Lower lobe of right lung (tissue), 2 donors: Measurements from ENCODE around the gene PDE4D. TPM values are rescaled to one million over a fixed set of nuclear protein-coding genes. Genes with fewer than 3 reads are reported as not detected.
A peak's percentile ranks its signal among the peaks of the same experiment; 100 is the strongest.

ENCODE experiments used
- ATAC-seq, 2 donors: fragments of 200-7000 bp; cut with Tn5 transposase; one replicate each; pipeline ENCODE4 v1.9.1; 2020 to 2022; ENCODE audit warnings: mild to moderate bottlenecking in 2 of 2, moderate library complexity in 2 of 2
- DNase-seq: peaks from one replicate; pipeline ENCODE4 v3.0.0-alpha.2; 2020
- H3K27ac ChIP-seq: fragments of 200-600 bp; one replicate; pipeline ENCODE4 v1.8.0; 2022
- H3K27me3 ChIP-seq: fragments of 200-600 bp; one replicate; pipeline ENCODE4 v1.8.0; 2022; ENCODE audit warnings: low read depth
- H3K36me3 ChIP-seq: fragments of 200-600 bp; one replicate; pipeline ENCODE4 v1.8.0; 2022; ENCODE audit warnings: mild to moderate bottlenecking
- H3K4me1 ChIP-seq: fragments of 200-600 bp; one replicate; pipeline ENCODE4 v1.8.0; 2022
- H3K4me3 ChIP-seq: fragments of 200-600 bp; one replicate; pipeline ENCODE4 v1.8.0; 2022; ENCODE audit warnings: mild to moderate bottlenecking
- H3K9me3 ChIP-seq: fragments of 200-600 bp; one replicate; pipeline ENCODE4 v1.8.0; 2022
- intact Hi-C: fragments of 100-400 bp; cut with DNase I; formaldehyde crosslinking; loops from one replicate; pipeline ENCODE4 v1.11.0; 2022
- total RNA-seq: library from RNA; stranded (reverse); fragmentation: NEBNext Ultra II Directional; extraction: Animal tissue kit (Norgen Biotek cat#: 25700); gene quantifications from one replicate; pipeline ENCODE4 v1.2.1, GENCODE V29; 2021
- TF ChIP-seq, protein P1 (sequence below): fragments of 200-600 bp; IDR thresholded peaks from one replicate; pipeline ENCODE4 v1.8.0; 2022; ENCODE audit warnings: antibody characterized with exemption, mild to moderate bottlenecking
- donor health status: DM: no; HTN: yes; CAD: no; lungs with severe emphysema.

Gene PDE4D
- total RNA-seq, 1 donor from 2014 or later = 71.3 TPM

DNA sequence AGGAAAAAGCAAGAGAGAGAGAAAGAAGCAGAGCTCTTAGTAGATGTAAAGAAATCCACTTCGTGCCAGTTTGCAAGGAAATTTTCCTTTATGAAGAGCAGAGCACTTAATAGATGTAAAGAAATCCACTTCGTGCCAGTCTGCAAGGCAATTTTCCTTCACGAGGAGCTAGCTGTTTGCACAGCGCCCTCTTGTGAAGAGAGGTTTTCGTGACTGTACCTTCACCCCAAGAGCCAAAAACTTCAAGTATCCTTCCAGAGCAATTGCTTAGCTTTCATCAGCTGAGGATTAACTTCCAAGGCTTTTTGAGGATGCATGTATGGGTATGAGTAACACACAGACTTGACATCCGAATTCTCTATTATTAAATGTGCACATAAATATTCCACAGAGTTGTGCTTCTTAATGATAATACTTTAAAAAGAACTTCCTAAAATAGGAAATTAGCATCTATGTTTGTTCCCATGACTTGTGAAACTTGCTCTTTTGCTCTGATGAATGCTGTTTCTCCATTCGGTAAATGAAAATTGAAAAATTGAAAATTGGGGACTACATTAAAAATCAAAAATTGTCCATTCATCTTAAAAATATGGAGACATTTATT is 525.6 kb downstream of the PDE4D start:
- no peak overlapping the region for H3K27ac ChIP-seq
- H3K36me3 ChIP-seq = no peaks in the 10 kb centered on the region
- TF ChIP-seq, protein P1, sequence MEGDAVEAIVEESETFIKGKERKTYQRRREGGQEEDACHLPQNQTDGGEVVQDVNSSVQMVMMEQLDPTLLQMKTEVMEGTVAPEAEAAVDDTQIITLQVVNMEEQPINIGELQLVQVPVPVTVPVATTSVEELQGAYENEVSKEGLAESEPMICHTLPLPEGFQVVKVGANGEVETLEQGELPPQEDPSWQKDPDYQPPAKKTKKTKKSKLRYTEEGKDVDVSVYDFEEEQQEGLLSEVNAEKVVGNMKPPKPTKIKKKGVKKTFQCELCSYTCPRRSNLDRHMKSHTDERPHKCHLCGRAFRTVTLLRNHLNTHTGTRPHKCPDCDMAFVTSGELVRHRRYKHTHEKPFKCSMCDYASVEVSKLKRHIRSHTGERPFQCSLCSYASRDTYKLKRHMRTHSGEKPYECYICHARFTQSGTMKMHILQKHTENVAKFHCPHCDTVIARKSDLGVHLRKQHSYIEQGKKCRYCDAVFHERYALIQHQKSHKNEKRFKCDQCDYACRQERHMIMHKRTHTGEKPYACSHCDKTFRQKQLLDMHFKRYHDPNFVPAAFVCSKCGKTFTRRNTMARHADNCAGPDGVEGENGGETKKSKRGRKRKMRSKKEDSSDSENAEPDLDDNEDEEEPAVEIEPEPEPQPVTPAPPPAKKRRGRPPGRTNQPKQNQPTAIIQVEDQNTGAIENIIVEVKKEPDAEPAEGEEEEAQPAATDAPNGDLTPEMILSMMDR = peak; percentile 74
- no peaks in the 10 kb centered on the region for H3K27me3 ChIP-seq
- H3K4me1 ChIP-seq = peaks cover 6% of the 10 kb centered on the region
- DNase-seq (peak; percentile 55), ATAC-seq (peak; percentile 79 to 91)
- intact Hi-C loops = loop anchor here (5.0 kb wide), 1 partner anchor 181 kb away; no protein-coding TSS in a partner anchor
- no peaks in the 10 kb centered on the region for H3K9me3 ChIP-seq
- H3K4me3 ChIP-seq = no peak overlapping the region

DNA sequence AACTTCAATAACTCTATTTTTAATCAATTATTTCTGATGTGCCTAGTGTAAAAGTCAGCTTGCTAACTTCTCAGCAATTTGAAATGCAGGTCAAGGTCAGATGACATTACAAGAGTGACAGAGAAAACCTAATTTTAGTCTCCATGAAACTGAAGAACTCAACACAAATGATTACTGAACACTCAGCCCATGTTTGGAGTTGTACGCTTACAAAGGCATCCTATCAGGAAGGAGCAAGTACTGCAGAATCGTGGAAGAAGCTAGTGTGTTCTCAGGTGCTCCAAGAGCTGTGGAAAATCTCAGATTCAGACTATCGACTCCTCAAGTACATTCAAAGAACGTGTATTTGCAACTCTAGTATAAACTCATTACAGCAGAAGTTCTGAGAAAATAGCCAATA is 526.7 kb downstream of the PDE4D start:
- no peak for DNase-seq
- Histone ChIP-seq H3K27me3 (no peaks in the 10 kb centered on the region), H3K4me1 (peaks cover 6% of the 10 kb centered on the region), H3K9me3 (no peaks in the 10 kb centered on the region), H3K36me3 (no peaks in the 10 kb centered on the region), H3K4me3 (no peak overlapping the region), H3K27ac (no peak overlapping the region)
- intact Hi-C loops = loop anchor here (5.0 kb wide), 1 partner anchor 179 kb away; no protein-coding TSS in a partner anchor
- peak in 1 of 2 donors; percentile 71 for ATAC-seq
- TF ChIP-seq, protein P1 = no peak

DNA sequence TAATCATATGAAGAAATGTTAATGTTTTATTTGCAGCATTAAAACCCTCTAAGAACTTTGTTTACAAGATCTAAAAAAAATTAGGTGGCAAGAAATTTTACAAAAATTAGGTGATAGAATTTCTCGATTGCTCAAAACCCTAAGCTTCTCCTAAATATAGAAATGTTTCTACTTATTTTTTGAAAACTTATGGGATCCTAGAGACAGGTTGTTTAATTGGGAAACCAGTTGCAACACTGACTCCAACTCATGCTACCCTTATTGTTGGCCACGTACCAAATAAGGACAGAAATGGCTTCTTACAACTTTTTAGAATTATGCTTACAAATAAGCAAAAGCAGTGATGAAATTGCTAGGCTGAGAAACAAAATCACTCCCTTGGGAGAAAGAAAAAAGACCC is 531.1 kb downstream of the PDE4D start:
- no peak overlapping the region for H3K4me3 ChIP-seq
- no peaks in the 10 kb centered on the region for H3K27me3 ChIP-seq
- H3K9me3 ChIP-seq = no peaks in the 10 kb centered on the region
- intact Hi-C loops = loop anchor here (5.0 kb wide), 1 partner anchor 160 kb away; no protein-coding TSS in a partner anchor
- ATAC-seq (no peak), DNase-seq (no peak)
- H3K4me1 ChIP-seq = peaks cover 29% of the 10 kb centered on the region
- no peak overlapping the region for H3K27ac ChIP-seq
- no peaks in the 10 kb centered on the region for H3K36me3 ChIP-seq
- TF ChIP-seq, protein P1 = no peak

DNA sequence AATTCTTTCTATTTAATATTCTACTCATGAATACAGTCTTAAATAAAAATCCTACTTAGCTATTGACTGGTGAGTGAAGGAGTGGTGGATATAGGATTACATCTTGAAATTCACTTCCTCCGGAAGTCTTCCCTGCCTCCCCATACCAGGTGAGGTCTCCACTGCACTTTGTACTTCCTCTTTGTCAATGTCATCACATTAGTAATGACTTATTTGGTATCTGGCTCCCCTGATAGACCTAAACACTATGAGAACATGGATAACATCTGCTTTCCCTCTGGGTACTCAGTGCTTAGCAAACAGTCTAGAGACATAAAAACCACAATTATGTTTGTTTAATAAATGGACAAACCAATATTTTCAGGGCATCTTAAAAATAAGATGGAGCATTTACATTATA is 532.1 kb downstream of the PDE4D start:
- H3K27ac ChIP-seq = no peak overlapping the region
- TF ChIP-seq, protein P1 = no peak
- ATAC-seq (no peak), DNase-seq (no peak)
- H3K9me3 ChIP-seq = no peaks in the 10 kb centered on the region
- no peak overlapping the region for H3K4me3 ChIP-seq
- H3K36me3 ChIP-seq = no peaks in the 10 kb centered on the region
- no peaks in the 10 kb centered on the region for H3K27me3 ChIP-seq
- H3K4me1 ChIP-seq = peaks cover 39% of the 10 kb centered on the region
- intact Hi-C loops = loop anchor here (5.0 kb wide), 1 partner anchor 159 kb away; no protein-coding TSS in a partner anchor

DNA sequence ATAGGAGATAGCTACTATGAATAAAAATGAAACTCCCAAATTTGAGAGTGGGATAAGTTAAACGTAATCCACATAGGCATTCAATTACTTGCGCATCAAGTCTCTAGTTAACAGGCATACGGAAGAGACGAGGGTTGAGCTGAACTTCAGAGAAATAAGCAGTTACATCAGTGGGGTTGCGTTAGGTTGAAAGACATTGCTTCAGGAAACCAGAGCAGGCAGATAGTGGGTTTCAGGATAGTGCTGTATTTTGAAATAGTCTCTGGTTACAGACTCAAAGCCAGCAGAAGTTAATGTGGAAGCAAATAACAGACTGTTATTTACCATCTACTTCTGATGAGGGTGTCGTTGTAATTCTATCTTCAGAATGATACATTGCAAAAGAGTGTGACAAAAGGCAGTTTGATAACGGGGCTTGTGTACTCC is 533.4 kb downstream of the PDE4D start:
- ATAC-seq = peak in 1 of 2 donors; percentile 38
- intact Hi-C loops = loop anchor here (5.0 kb wide), 1 partner anchor 158 kb away; no protein-coding TSS in a partner anchor
- Histone ChIP-seq H3K36me3 (no peaks in the 10 kb centered on the region), H3K9me3 (no peaks in the 10 kb centered on the region), H3K27ac (peak overlapping the region; percentile 42), H3K4me1 (peaks cover 42% of the 10 kb centered on the region), H3K27me3 (no peaks in the 10 kb centered on the region), H3K4me3 (peak overlapping the region; percentile 4)
- TF ChIP-seq, protein P1 = no peak
- no peak for DNase-seq
